H1 (cell line): ENCODE results near the gene GAB3. TPM values are rescaled to one million over a fixed set of nuclear protein-coding genes. Genes with fewer than 3 reads are reported as not detected.

Experiments
- CREB1 ChIP-seq: IDR thresholded peaks from 2 replicates; pipeline ENCODE4 v1.6.1; 2012; ENCODE audit warnings: inconsistent platforms
- GTF2F1 ChIP-seq: IDR thresholded peaks from 2 replicates; pipeline ENCODE4 v1.6.1; 2012; ENCODE audit warnings: low read depth, low read length, improper control_type of control experiment, borderline replicate concordance
- HDAC2 ChIP-seq, 2 experiments: fragments of 300-600 bp in 1 of 2; sonication (generic) in 1 of 2; IDR thresholded peaks; 2 replicates each; pipeline ENCODE4 v1.6.1; 2011 to 2012; ENCODE audit warnings: low read depth in 2 of 2, low read length in 2 of 2, mild to moderate bottlenecking in 2 of 2, moderate library complexity in 2 of 2, borderline replicate concordance in 1 of 2, inconsistent platforms in 1 of 2
- KDM5A ChIP-seq: fragments of 200-600 bp; IDR thresholded peaks from 2 replicates; pipeline ENCODE4 v1.7.1; 2012; ENCODE audit warnings: mild to moderate bottlenecking, low read length, inconsistent platforms, mixed read lengths
- POLR2AphosphoS5 ChIP-seq: IDR thresholded peaks from 2 replicates; pipeline ENCODE4 v1.6.1; 2011; ENCODE audit warnings: low read depth, low read length
- POU5F1 ChIP-seq: IDR thresholded peaks from 2 replicates; pipeline ENCODE4 v1.6.1; 2011; ENCODE audit warnings: low read depth, mild to moderate bottlenecking, low read length, moderate library complexity
- SP2 ChIP-seq: IDR thresholded peaks from 2 replicates; pipeline ENCODE4 v1.6.1; 2012; ENCODE audit warnings: mild to moderate bottlenecking, low read length, inconsistent platforms
- polyA plus RNA-seq, 7 experiments: library from polyadenylated mRNA; depleted of rRNA in 3 of 7; stranded (reverse) in 5 of 7; unstranded in 2 of 7; fragments of >200 nt in 5 of 7; fragments of 200-250 nt in 2 of 7; gene quantifications; 1 replicate in 5 of 7; 2 replicates in 1 of 7; 4 replicates in 1 of 7; pipeline versions ENCODE4 v1.2.1 to v1.2.3, GENCODE V29; 2011 to 2013; ENCODE audit warnings: missing spikeins in 2 of 7, mixed read lengths in 2 of 7
- total RNA-seq: library from RNA; stranded (reverse); fragmentation: NEBNext Ultra II Directional; extraction: Animal tissue kit (Norgen Biotek cat#: 25700); gene quantifications from 2 replicates; pipeline ENCODE4 v1.2.1, GENCODE V29; 2021

GAB3 gene
- total and polyA plus RNA-seq, 2 of the 8 experiments (the other 6 are each of a cell fraction or from before 2014, with no cell fraction given), result 0.48 to 1.2 TPM

- TF ChIP-seq SP2, result no peak
- no peak for TF ChIP-seq POLR2AphosphoS5
- no peak for TF ChIP-seq CREB1
- no peak for TF ChIP-seq POU5F1
- no peak for TF ChIP-seq HDAC2 (IDR thresholded peaks at IDR 0.05; ENCODE audit: borderline replicate concordance in 1 of 2, low read depth in 2 of 2, low read length in 2 of 2)
- TF ChIP-seq GTF2F1, result no peak
- no peak for TF ChIP-seq KDM5A
Measured at GRCh38 chrX:154737136-154737535, 13.7 kb downstream of the GAB3 start (continued).
